Upper lobe of right lung (tissue), 1 donor: ENCODE measurements around the gene ANKMY1. TPM values are rescaled to one million over a fixed set of nuclear protein-coding genes. Genes with fewer than 3 reads are reported as not detected.

Experiments
- ATAC-seq: fragments of 200-7000 bp; cut with Tn5 transposase; one replicate; pipeline ENCODE4 v1.9.1; 2020; ENCODE audit warnings: mild to moderate bottlenecking, moderate library complexity
- DNase-seq: peaks from one replicate; pipeline ENCODE4 v3.0.0-alpha.2; 2020
- H3K27ac ChIP-seq: fragments of 200-600 bp; one replicate; pipeline ENCODE4 v1.8.0; 2022
- H3K27me3 ChIP-seq: fragments of 200-600 bp; one replicate; pipeline ENCODE4 v1.8.0; 2022; ENCODE audit warnings: mild to moderate bottlenecking
- H3K36me3 ChIP-seq: fragments of 200-600 bp; one replicate; pipeline ENCODE4 v1.8.0; 2022
- H3K4me1 ChIP-seq: fragments of 200-600 bp; one replicate; pipeline ENCODE4 v1.8.0; 2022
- H3K4me3 ChIP-seq: fragments of 200-600 bp; one replicate; pipeline ENCODE4 v1.8.0; 2022; ENCODE audit warnings: mild to moderate bottlenecking
- H3K9me3 ChIP-seq: fragments of 200-600 bp; one replicate; pipeline ENCODE4 v1.8.0; 2022
- intact Hi-C: fragments of 100-400 bp; cut with DNase I; formaldehyde crosslinking; loops from one replicate; pipeline ENCODE4 v1.11.0; 2022
- total RNA-seq: library from RNA; stranded (reverse); fragmentation: NEBNext Ultra II Directional; extraction: Animal tissue kit (Norgen Biotek cat#: 25700); gene quantifications from one replicate; pipeline ENCODE4 v1.2.1, GENCODE V29; 2021
- TF ChIP-seq, protein P1 (sequence below): fragments of 200-600 bp; IDR thresholded peaks from one replicate; pipeline ENCODE4 v1.8.0; 2022; ENCODE audit warnings: antibody characterized with exemption
- donor health status: DM: no; HTN: yes; CAD: no; lungs with severe emphysema.

Gene ANKMY1
- total RNA-seq, 1 donor from 2014 or later = 19.3 TPM

DNA sequence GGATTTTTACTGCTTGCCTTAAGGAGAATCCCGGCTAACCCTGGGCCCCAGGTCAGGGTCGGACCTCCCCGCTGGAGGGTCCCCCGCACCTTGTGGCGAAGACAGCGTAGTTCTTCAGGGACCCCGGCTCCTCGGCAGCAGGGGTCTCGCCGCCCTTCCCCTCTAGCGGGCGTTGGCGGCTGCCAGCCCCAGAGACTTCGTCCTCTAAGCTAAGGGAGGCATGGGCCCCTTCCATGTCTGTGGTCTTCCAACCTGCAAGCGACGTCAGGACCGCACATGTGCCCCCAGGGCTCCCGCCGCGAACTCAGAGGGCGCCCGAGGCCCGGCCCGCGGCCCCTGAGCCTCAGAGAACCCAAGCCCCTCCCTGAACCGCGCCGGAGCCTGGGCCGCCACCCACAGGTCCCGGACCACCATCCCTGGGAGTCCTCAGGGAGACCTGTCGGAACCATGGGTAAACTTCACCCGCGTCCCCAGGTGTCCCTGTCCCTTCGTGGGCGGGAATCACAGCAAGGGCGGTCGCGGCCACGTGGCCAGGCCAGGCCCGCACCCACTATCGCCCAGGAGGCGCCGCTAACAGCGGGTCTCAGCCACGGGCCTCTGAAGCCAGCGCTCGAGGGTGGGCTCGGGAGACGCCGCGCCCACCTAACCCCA lies 562 bp downstream of the ANKMY1 start:
- Histone ChIP-seq H3K27me3 (no peaks in the 10 kb centered on the region), H3K4me1 (peaks cover 39% of the 10 kb centered on the region), H3K27ac (no peak overlapping the region), H3K36me3 (peaks cover 1% of the 10 kb centered on the region), H3K9me3 (no peaks in the 10 kb centered on the region), H3K4me3 (peak overlapping the region; percentile 45)
- TF ChIP-seq, protein P1, sequence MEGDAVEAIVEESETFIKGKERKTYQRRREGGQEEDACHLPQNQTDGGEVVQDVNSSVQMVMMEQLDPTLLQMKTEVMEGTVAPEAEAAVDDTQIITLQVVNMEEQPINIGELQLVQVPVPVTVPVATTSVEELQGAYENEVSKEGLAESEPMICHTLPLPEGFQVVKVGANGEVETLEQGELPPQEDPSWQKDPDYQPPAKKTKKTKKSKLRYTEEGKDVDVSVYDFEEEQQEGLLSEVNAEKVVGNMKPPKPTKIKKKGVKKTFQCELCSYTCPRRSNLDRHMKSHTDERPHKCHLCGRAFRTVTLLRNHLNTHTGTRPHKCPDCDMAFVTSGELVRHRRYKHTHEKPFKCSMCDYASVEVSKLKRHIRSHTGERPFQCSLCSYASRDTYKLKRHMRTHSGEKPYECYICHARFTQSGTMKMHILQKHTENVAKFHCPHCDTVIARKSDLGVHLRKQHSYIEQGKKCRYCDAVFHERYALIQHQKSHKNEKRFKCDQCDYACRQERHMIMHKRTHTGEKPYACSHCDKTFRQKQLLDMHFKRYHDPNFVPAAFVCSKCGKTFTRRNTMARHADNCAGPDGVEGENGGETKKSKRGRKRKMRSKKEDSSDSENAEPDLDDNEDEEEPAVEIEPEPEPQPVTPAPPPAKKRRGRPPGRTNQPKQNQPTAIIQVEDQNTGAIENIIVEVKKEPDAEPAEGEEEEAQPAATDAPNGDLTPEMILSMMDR = no peak
- intact Hi-C loops = no loop called here
- DNase-seq (no peak), ATAC-seq (no peak)

DNA sequence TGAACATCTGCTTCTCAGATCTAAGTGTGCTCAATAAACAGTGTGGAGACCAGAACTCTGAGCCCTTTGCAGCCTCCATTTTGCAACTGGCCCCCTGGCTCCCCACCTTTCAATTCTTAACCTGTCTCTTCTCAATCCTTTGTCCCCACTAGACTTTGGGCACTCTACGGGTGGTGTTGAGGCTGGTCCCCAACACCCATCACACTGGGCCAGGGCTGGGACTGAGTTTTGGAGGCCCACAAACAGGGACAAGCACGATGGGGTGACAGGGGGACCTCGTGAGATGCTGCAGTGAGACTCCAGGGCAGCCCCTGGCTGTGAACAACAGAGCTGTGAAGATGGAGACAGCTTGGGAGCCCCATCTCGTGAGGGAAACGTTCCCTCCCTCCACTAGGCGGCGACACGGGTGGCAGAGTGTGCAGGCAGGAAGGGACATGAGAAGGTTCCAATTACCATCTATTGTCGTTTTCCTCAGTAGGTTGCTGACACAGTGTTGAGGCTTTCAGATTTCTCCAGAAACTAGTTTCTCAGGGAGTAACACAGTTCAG lies 1.2 kb downstream of the ANKMY1 start:
- Histone ChIP-seq H3K27me3 (no peaks in the 10 kb centered on the region), H3K36me3 (peaks cover 7% of the 10 kb centered on the region), H3K4me1 (peaks cover 33% of the 10 kb centered on the region), H3K9me3 (no peaks in the 10 kb centered on the region), H3K4me3 (no peak overlapping the region), H3K27ac (no peak overlapping the region)
- ATAC-seq (no peak), DNase-seq (peak; percentile 78)
- intact Hi-C loops = no loop called here
- TF ChIP-seq, protein P1 = peak; percentile 45

DNA sequence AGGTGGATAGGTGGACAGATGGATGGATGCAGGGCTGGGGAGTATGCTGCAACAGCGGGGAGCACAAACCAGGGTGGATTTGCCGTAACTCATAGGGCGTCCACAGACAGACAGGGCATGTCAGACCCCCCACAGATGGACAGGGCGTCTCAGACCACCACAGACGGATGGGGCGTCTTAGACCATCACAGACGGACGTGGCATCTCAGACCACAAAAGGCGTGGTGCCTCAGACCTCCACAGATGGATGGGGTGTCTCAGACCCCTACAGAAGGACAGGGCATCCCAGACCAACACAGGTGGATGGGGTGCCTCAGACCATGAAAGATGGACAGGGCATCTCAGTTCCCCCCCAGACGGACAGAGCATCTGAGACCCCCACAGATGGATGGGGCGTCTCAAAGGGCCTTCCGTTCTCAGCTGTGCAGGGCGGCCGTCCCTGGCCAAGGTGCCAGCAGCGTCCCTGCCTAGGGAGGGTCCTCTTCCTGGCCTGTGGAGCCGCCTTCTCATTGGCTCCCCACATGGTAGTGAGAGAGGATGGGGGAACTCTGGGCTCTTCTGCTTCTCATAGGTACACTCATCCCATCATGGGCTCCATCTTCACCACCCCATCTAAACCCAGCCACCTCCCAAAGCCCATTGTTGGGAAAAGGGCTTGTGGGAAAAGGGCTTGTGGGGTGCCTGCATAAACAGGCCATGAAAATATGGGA lies 2.1 kb downstream of the ANKMY1 start:
- TF ChIP-seq, protein P1 = no peak
- Histone ChIP-seq H3K4me3 (no peak overlapping the region), H3K4me1 (peaks cover 29% of the 10 kb centered on the region), H3K36me3 (peaks cover 11% of the 10 kb centered on the region), H3K27me3 (no peaks in the 10 kb centered on the region), H3K27ac (no peak overlapping the region), H3K9me3 (no peaks in the 10 kb centered on the region)
- ATAC-seq (no peak), DNase-seq (no peak)
- intact Hi-C loops = no loop called here

- no peak for DNase-seq
Measured at GRCh38 chr2:240554767-240555493, 2.9 kb downstream of the ANKMY1 start.

DNA sequence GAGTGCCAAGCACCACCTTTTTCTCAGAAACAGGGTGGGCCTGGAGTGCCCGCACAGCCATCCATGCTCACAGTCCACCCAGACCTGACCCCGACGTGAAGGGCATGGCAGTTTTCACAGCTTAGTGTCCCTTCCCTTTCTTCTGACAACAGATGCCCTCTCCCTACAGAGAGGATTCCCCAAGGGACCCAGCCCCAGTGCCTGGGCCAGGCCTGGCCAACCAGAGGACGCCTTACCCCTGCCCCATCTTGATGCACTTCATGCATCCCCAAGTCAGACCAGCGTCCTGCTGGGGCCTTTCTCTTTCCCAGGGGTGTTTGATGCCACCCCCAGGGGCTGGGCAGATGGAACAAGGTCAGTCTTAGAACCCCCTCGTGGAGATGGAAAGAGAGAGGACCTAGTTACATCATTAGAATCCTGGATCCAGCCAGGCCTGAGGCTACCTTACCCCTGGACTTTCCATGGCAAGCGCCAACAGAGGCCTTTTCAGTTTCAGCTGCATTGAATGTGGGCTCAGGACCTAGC lies 3.8 kb downstream of the ANKMY1 start:
- H3K9me3 ChIP-seq = no peaks in the 10 kb centered on the region
- intact Hi-C loops = no loop called here
- H3K4me3 ChIP-seq = no peak overlapping the region
- H3K4me1 ChIP-seq = peaks cover 20% of the 10 kb centered on the region
- DNase-seq (no peak), ATAC-seq (no peak)
- H3K27ac ChIP-seq = no peak overlapping the region
- no peaks in the 10 kb centered on the region for H3K27me3 ChIP-seq
- TF ChIP-seq, protein P1 = no peak
- H3K36me3 ChIP-seq = peaks cover 11% of the 10 kb centered on the region

More at GRCh38 chr2:240554767-240555493, 2.9 kb downstream of the ANKMY1 start:
- Histone ChIP-seq H3K36me3 (peaks cover 11% of the 10 kb centered on the region), H3K27me3 (no peaks in the 10 kb centered on the region), H3K4me3 (no peak overlapping the region), H3K9me3 (no peaks in the 10 kb centered on the region), H3K4me1 (peaks cover 29% of the 10 kb centered on the region), H3K27ac (no peak overlapping the region)
- TF ChIP-seq, protein P1 = no peak
- intact Hi-C loops = no loop called here
- ATAC-seq = no peak
